Kidney epithelial cell (primary cell): Measurements from ENCODE around the gene TPSAB1. TPM values are rescaled to one million over a fixed set of nuclear protein-coding genes. Genes with fewer than 3 reads are reported as not detected.
"Not testable (repeated sequence)": the region's sequence is repeated elsewhere in the genome, so short reads cannot be mapped to it uniquely, and the experiment has no call there.

Source experiments
- DNase-seq: peaks from one replicate; pipeline ENCODE4 v3.0.0-alpha.2; 2010; ENCODE audit warnings: low read depth
- H3K27me3 ChIP-seq: 2 replicates; pipeline ENCODE4 v1.6.0; 2011; ENCODE audit warnings: low read length; ENCODE audit not compliant: control insufficient read depth, insufficient read depth
- H3K36me3 ChIP-seq: 2 replicates; pipeline ENCODE4 v1.5.1; 2011; ENCODE audit warnings: low read length; ENCODE audit not compliant: control insufficient read depth, insufficient read depth
- H3K4me3 ChIP-seq: 2 replicates; pipeline ENCODE4 v1.5.1; 2011; ENCODE audit warnings: low read depth, mild to moderate bottlenecking, control low read depth, low read length
- total RNA-seq: library from RNA; depleted of rRNA; stranded (reverse); fragments of >200 nt; gene quantifications from 2 replicates; pipeline ENCODE4 v1.2.3, GENCODE V29; 2015
- TF ChIP-seq, protein P1 (sequence below): IDR thresholded peaks from 2 replicates; pipeline ENCODE4 v1.5.1; 2011; ENCODE audit warnings: mild to moderate bottlenecking, moderate library complexity, low read length, control low read depth, inconsistent platforms; ENCODE audit not compliant: insufficient read depth, poor library complexity, severe bottlenecking

The TPSAB1 gene
- total RNA-seq, 1 donor from 2014 or later: not detected

DNA sequence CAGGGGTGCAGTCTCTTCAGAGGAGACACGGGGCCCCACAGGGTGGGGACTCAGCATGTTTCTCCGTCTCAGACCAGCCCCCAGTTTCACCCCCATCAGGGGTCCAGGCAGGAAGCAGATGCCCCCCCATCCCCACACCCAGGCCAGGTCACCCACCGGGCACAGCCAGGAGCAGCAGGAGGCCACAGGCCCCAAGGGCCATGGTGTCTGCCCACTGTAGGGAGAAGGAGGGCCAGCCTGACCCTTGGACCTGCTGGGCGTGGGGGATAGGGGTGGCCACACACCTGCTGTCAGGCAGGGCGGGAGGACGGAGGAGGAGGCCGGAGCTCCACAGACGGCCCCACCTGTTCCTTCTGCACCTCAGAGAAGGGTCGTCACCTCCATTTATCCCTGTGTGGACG lies 15.5 kb upstream of the TPSAB1 start, which contains the start of gene TPSG1:
Gene TPSG1 (minus strand): TSS at position 218 of the 401 bp plus-strand sequence. CDS start 16 bp downstream, at position 202.
- TF ChIP-seq, protein P1, sequence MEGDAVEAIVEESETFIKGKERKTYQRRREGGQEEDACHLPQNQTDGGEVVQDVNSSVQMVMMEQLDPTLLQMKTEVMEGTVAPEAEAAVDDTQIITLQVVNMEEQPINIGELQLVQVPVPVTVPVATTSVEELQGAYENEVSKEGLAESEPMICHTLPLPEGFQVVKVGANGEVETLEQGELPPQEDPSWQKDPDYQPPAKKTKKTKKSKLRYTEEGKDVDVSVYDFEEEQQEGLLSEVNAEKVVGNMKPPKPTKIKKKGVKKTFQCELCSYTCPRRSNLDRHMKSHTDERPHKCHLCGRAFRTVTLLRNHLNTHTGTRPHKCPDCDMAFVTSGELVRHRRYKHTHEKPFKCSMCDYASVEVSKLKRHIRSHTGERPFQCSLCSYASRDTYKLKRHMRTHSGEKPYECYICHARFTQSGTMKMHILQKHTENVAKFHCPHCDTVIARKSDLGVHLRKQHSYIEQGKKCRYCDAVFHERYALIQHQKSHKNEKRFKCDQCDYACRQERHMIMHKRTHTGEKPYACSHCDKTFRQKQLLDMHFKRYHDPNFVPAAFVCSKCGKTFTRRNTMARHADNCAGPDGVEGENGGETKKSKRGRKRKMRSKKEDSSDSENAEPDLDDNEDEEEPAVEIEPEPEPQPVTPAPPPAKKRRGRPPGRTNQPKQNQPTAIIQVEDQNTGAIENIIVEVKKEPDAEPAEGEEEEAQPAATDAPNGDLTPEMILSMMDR: no peak
- Histone ChIP-seq H3K4me3 (no peak within 1 kb of the TSS), H3K27me3 (peaks cover 18% of the 10 kb centered on the region), H3K36me3 (no peaks in the 10 kb centered on the region)
- DNase-seq: no peak

DNA sequence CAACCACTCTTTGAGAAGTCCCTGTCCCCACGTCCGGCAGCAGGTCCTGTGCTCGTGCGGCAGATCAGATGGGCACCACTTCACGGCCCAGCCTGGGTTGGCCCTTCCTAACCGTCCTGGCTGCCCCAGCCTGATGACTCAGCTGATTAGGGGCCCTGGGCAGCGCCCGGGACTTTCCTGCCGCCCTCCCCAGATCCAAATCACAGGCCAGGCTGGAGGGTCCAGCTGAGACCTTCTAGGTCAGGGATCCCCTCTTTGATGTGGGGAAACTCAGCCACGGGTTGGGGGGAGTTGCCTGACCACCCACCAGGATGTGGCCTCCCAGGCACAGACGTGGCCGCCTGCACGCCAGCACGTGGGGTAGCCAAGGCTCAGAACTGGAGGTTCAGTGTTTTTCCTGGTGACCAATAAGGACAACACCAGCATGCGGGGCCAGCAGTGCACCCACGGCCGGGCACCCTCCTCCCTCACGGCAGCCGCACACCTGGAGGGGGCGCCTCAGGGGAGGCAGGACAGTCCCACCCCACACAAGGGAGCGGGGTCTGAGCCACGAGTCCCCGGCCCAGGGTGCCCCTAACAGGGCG lies 14.7 kb upstream of the TPSAB1 start:
- H3K4me3 ChIP-seq, H3K36me3 ChIP-seq, DNase-seq: not testable (repeated sequence)
- peaks cover 18% of the 10 kb centered on the region for H3K27me3 ChIP-seq

- DNase-seq, H3K4me3 ChIP-seq, H3K36me3 ChIP-seq: not testable (repeated sequence)
- H3K27me3 ChIP-seq: peaks cover 18% of the 10 kb centered on the region
These were observed 13.8 kb upstream of the TPSAB1 start for GRCh38 chr16:1226692-1227091.

DNA sequence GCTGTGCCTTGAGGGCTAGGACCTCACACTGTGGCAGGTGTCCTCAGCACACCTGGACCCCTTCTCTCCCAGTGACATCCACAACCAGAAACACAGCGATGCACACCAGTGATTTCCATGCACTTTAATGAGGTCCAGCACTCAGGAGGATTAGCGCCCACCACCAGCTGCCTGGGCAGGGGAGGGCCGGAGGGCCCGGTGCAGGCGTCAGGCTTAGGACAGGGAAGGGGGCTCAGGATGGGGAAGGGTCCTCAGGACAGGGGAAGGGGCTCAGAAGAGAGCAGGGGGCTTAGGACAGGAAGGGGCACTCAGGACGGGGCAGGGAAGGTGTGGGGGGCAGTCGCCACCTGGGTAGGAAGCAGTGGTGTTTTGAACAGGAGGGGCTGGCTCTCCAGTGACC lies 12.3 kb upstream of the TPSAB1 start:
- not testable (repeated sequence) for H3K4me3 ChIP-seq, DNase-seq, H3K36me3 ChIP-seq
- H3K27me3 ChIP-seq: peaks cover 12% of the 10 kb centered on the region

DNA sequence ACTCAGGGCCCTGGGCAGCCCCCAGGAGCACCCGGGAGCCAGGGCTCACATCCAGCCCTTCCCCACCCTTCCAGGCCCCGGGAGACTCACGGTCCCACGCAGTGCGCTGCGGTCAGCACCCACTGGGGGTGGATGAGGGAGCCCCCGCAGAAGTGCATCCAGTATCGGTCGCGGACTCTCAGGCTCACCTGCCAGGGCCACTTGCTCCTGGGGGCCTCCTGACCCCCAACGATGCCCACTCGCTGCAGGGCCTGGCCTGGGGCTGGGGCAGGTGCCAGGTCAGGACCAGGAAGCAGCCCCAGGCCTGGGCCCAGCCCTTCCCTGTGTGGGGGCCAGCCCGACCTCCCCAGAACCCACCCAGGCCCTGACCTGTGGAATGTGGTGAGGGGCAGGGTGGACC lies 11.0 kb upstream of the TPSAB1 start:
- not testable (repeated sequence) for DNase-seq, H3K4me3 ChIP-seq, H3K36me3 ChIP-seq, H3K27me3 ChIP-seq

DNA sequence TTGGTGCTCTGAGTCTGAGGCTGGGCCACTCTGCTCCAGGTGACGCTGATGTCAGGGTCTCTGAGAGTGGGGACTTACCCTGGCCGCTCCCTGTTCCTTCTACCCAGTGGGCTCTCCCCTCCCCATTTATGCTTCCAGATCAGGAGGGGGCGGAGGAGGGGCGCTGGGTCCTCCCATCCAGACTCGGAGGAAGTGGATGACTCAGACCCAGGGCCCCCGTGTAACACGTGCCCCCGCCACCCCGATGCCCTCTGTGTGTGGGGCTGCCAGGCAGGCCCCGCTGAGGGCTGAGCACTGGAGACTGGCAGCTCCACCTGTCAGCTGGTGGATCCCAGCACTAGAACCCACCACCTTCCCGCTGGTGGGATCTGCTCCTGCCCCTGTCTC lies 10.4 kb upstream of the TPSAB1 start, which contains the start of gene TPSB2:
Gene TPSB2 (minus strand): TSS at position 101 of the 387 bp plus-strand sequence. CDS start 233 bp downstream, outside the sequence.
- DNase-seq, H3K27me3 ChIP-seq, H3K4me3 ChIP-seq, H3K36me3 ChIP-seq: not testable (repeated sequence)

DNA sequence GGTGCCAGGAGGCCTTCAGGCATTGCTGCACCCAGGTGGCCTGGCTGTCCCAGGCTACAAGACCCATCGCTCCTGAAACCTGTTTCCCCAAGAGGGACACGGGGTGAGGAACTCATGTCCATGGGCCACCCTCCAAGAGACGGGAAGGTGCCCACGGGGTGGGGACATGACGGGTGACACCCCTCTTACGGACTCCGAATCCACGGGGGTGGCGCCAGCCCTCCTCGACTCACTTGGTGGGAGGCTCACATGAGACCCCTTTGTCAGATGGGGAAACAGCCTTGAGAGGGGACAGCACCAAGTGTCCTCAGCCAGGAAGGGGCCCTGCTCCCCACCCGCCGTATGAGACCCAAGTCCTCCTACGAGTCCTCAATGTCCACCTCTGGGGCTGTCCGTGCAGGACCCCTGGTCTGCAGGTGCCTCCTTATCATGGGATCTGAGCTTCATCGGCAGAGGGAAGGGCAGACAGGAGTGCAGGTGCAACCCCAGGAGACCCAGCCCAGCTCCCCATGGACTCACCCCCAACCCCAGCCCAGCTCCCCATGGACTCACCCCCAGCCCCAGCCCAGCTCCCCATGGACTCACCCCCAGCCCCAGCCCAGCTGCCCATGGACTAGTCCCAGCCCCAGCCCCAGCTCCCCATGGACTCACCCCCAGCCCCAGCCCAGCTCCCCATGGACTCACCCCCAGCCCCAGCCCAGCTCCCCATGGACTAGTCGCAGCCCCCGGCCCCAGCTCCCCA lies 9.9 kb upstream of the TPSAB1 start:
- not testable (repeated sequence) for H3K36me3 ChIP-seq, H3K4me3 ChIP-seq, DNase-seq, H3K27me3 ChIP-seq

DNA sequence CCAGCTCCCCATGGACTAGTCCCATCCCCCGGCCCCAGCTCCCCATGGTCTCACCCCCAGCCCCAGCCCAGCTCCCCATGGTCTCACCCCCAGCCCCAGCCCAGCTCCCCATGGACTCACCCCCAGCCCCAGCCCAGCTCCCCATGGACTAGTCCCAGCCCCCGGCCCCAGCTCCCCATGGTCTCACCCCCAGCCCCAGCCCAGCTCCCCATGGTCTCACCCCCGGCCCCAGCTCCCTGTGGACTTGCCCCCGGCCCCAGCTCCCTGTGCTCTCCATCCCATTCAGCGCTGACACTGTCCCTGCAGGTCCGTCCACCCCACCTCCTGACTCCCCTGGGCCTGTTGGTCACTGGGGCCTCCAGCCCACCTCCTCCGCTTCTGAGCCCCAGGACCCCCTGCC lies 9.2 kb upstream of the TPSAB1 start:
- not testable (repeated sequence) for DNase-seq, H3K4me3 ChIP-seq, H3K36me3 ChIP-seq, H3K27me3 ChIP-seq

- H3K27me3 ChIP-seq: not testable (repeated sequence)
These were observed 8.3 kb upstream of the TPSAB1 start for GRCh38 chr16:1232049-1232748.

DNA sequence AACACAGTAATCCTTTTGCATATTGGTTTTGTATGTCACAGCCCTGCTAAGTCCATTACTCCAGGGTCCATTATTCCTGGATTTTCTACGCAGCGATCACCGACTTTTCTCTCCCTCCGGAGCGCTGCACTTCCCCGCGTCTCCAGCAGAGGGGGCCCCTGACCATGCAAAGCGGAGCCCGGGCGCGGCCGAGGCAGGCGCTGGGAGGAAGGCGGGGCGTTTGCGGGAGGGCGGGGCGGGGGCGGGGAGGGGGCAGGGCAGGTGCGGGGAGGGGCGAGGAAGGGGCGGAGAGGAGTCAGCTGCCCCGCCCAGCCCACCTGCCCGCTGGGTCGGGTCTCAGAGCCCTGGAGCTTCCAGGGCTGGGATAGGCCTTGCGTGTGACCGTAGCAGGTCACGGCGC lies 3.8 kb upstream of the TPSAB1 start:
- H3K4me3 ChIP-seq, H3K27me3 ChIP-seq, DNase-seq, H3K36me3 ChIP-seq: not testable (repeated sequence)

More at GRCh38 chr16:1232049-1232748, 8.3 kb upstream of the TPSAB1 start:
- H3K36me3 ChIP-seq, H3K4me3 ChIP-seq, DNase-seq: not testable (repeated sequence)
